Upper lobe of left lung (tissue), 4 donors: ENCODE data around the gene RPS6KA2.

Source experiments
- EP300 ChIP-seq, 4 donors: sonication (generic); formaldehyde crosslinking; IDR thresholded peaks; one replicate each; pipeline ENCODE4 v1.5.1; 2017; ENCODE audit warnings: antibody characterized with exemption in 4 of 4, control low read depth in 2 of 4
- POLR2A ChIP-seq, 4 donors: fragments of 450-650 bp; IDR thresholded peaks; one replicate each; pipeline ENCODE4 v1.5.1; 2016 to 2017; ENCODE audit warnings: antibody characterized with exemption in 4 of 4, mild to moderate bottlenecking in 2 of 4
- POLR2AphosphoS5 ChIP-seq, 2 donors: sonication (generic); formaldehyde crosslinking; IDR thresholded peaks; one replicate each; pipeline ENCODE4 v1.5.1; 2017; ENCODE audit warnings: antibody characterized with exemption in 2 of 2
- TF ChIP-seq, protein P1 (sequence below), 6 experiments: fragments of 450-650 bp in 4 of 6; fragments of 200-600 bp in 2 of 6; sonication (generic) in 2 of 6; IDR thresholded peaks; one replicate each; pipeline ENCODE4 v1.5.1; 2016 to 2019; ENCODE audit warnings: antibody characterized with exemption in 6 of 6

DNA sequence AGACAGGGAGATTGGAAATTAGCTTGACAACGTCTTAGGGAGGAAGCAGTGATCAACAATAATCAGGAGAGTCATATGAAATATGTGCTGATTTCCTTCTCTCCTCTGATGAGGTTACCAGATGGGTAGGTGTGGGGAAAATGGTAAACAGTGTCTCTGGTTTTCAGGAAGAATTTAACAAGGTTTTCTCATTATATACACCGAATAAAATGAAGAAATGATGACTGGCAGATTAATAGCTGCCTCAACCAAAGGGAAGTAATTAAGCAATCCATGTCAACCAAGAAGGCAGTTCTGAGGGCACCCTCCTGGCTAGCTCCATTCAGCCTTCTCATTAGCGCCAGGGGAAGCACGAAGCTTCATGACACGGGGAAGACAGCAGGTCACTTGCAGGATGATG is 27.8 kb downstream of the RPS6KA2 start:
- TF ChIP-seq, protein P1, sequence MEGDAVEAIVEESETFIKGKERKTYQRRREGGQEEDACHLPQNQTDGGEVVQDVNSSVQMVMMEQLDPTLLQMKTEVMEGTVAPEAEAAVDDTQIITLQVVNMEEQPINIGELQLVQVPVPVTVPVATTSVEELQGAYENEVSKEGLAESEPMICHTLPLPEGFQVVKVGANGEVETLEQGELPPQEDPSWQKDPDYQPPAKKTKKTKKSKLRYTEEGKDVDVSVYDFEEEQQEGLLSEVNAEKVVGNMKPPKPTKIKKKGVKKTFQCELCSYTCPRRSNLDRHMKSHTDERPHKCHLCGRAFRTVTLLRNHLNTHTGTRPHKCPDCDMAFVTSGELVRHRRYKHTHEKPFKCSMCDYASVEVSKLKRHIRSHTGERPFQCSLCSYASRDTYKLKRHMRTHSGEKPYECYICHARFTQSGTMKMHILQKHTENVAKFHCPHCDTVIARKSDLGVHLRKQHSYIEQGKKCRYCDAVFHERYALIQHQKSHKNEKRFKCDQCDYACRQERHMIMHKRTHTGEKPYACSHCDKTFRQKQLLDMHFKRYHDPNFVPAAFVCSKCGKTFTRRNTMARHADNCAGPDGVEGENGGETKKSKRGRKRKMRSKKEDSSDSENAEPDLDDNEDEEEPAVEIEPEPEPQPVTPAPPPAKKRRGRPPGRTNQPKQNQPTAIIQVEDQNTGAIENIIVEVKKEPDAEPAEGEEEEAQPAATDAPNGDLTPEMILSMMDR (IDR thresholded peaks at IDR 0.05): no peak
- TF ChIP-seq POLR2A (IDR thresholded peaks at IDR 0.05): no peak
- TF ChIP-seq POLR2AphosphoS5 (IDR thresholded peaks at IDR 0.05): no peak
- TF ChIP-seq EP300 (IDR thresholded peaks at IDR 0.05): no peak
